LNCAP (cell line): ENCODE data around the gene SPATA1.

Source experiments
- CTCF ChIP-seq: fragments of 450-650 bp; IDR thresholded peaks from 2 replicates; pipeline ENCODE4 v1.5.1; 2017; ENCODE audit warnings: mild to moderate bottlenecking

SPATA1 gene

GRCh38 chr1:84481317-84481716, 24.9 kb upstream of the SPATA1 start:
- no peak for TF ChIP-seq CTCF

GRCh38 chr1:84488107-84488506, 18.1 kb upstream of the SPATA1 start:
- TF ChIP-seq CTCF: no peak

DNA sequence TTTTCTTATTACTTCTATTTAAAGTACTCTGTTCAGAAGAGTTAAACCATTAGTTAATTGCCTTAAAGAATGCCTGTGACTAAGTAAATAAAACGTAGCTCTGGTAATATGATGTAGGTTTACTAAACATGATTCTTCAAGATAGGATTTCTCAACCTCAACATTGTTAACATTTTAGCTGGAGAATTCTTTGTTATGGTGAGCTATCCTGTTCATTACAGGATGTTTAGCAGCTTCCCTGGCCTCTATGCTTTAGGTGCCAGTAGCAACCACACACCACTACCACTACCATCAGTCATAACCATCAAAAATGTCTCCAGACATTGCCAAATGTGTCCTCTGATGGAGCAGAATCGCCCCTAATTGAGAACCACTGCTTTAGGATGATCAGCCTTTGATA, 16.4 kb upstream of the SPATA1 start:
- no peak for TF ChIP-seq CTCF

DNA sequence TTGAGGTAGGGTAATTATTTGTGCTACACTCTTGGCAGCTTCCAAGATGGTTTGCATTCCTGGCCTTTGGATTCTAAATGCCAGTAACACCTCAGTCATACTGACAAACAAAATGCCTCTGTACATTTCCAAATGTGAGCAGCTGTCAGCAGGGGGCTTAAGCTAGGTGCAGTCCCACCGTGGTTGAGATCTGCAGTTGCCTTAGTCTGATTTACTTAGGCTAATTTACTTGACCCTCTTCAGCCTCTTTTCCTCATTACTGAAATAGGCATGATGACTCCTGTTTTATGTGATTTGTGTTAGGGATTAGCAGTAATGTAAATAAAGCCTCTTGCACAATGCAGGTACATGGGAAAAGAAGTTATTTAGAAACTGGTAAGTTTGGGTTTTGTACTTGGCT, 13.5 kb upstream of the SPATA1 start:
- no peak for TF ChIP-seq CTCF

DNA sequence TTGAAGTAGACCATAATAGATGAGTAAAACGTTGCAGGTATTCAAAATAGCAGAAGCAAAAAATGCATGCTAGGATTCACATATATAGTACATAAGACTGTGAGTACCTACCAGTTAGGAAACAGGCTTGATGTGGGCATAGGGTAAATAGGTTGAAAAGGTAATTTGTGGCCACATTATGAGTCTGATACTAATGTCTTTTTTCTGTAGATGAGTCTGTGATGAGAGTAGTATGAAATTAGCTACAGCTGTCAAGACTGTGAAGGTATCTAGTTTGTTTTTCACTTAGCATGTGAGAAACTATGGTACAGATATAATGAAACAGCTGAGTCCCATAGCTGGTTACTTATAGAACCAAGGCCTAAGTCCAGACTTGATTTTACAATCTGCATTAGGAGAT, 12.4 kb upstream of the SPATA1 start:
- TF ChIP-seq CTCF: no peak

- no peak for TF ChIP-seq CTCF
Observed at GRCh38 chr1:84496498-84496897, 9.7 kb upstream of the SPATA1 start.

GRCh38 chr1:84497631-84498275, 8.4 kb upstream of the SPATA1 start:
- no peak for TF ChIP-seq CTCF

DNA sequence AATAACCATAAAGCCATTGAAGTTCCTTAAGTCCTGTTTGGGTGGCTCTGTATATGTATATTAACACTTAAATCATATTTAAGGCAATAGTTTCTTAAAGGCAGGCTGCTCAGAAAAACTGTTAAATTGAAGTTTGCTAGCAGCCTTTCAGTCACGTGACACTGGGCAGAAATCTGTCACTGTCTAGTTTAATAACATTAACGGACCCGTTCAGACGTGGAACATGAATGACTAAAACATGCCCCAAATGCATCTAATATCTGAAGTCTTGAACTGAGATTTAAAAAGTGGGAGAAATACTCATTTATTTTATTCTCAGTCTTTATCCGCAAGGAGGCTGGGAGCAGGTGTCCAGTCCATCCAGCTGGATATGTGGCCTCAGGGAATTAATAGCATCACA, 3.3 kb upstream of the SPATA1 start:
- TF ChIP-seq CTCF: no peak
